G401 (cell line): ENCODE measurements around the gene SLC9A9. TPM values are rescaled to one million over a fixed set of nuclear protein-coding genes. Genes with fewer than 3 reads are reported as not detected.

Experiments
- DNase-seq: peaks from one replicate; pipeline ENCODE4 v3.0.0-alpha.2; 2015; ENCODE audit warnings: low spot score
- in situ Hi-C: cut with HindIII; loops from 2 replicates; pipeline ENCODE4 v1.10.0; 2016; ENCODE audit warnings: low sequenced_read_pairs, mixed read lengths
- total RNA-seq: library from RNA; depleted of rRNA; stranded (reverse); fragments of >200 nt; shearing (Covaris generic); gene quantifications from 2 replicates; pipeline ENCODE4 v1.2.3, GENCODE V29; 2014

Gene SLC9A9
- total RNA-seq, 1 experiment from 2014 or later: not detected

DNA sequence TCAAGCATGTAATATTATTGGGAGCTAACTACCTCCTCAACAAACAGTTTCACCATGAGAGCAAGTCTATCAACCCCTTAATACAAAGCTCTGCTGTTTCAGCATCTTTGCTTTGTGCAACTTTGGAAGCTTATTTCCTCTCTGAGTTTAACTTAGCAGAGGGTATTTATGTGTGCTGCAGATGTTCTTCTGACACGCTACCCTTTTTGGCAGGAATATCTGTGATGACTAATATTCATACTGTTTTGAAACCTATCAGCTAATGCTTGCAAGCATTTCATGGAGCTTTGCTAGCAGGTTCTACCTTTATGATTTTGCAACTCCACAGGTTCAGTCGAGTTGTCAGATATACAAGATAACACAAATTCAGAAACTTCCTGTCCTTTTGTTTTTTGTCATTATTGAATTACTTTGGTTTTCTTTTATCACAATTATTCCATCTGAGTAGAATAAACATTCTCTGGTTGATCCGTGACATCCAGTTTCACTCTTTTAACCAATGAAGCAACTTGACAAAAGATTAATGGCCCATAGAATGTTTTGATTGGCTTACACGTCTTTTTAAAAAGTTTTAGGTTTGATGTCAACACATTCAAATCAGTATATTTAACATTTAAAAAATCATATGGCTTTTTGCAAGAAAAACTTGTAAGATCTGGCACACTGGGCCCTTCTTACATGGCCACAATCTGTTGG, 1.7 kb upstream of the SLC9A9 start:
- no peak for DNase-seq
- in situ Hi-C loops: no loop called here

DNA sequence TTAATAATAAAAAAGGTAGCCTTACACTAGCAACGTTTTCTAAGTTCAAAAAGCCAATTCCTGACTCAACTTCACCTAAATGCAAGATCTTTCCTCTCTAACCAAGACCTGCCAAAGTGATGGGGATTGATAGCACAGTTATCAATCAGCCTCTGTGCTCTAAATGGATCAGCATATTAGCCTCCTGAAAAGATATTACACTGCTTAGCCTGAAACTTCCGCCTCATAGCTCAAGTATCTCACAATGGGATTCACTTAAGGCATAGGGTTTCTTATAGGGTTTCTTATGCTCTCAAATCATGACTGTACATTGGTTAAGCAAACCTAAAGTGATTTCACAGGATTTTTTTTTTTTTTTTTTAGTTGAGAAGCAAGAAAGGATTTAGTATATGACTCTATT, 436 bp upstream of the SLC9A9 start:
- DNase-seq: no peak
- in situ Hi-C loops: no loop called here

DNA sequence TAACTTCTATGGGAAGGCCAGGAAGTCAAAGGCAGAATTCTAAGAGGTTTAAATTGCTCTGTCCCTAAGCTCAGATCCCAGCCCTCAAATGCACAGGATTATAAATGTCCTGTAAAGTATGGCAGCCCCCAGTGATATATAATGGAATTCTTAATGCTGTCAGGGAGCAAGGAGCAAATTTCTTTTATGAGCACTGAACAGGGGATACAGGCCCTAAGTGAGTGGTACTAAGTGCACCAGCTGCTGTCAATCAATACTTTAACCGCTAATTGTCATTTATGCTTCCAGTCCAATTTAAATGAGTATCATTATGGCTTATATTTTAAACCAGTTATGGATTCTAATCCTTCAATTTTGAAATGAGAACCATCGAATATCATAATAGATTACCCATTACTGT, 4.7 kb downstream of the SLC9A9 start:
- no peak for DNase-seq
- in situ Hi-C loops: no loop called here

DNA sequence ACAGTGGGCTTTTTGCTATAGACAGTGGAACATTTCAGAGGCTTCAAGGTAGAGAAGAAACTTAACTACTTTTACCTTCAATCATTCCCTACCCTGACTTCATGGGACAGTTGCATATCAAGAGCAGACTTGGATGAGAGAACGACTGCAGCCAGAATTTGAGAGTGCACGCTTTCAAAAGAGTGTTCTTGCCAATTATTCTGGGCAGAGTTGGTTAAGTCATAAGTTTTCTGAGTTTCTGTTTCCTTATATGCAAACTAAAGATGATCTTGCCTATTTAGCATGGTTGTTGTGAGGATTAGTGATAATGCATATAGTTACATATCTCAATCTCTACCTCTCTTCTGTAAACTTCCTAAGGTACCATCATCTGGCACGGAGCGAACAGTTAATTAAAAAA, 7.6 kb downstream of the SLC9A9 start:
- in situ Hi-C loops: no loop called here
- DNase-seq: no peak

DNA sequence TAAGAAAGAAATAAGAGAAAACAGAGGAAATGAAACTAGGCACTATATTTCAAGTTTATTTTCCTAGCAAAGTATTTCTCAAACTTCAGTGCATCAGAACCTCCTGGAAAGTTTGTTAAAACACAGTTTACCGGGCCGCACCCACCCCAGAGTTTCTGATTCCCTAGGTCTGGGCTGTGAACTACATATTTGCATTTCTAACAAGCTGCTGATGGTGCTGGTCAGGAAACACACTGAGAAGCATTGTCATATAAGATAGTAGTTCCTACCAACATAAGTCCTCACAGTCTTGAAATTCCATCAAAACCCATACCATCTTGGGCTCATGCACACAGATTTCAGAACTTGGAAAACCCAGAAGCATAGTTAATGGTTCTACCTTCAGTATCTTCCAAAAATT, 8.3 kb downstream of the SLC9A9 start:
- no peak for DNase-seq
- in situ Hi-C loops: no loop called here

DNA sequence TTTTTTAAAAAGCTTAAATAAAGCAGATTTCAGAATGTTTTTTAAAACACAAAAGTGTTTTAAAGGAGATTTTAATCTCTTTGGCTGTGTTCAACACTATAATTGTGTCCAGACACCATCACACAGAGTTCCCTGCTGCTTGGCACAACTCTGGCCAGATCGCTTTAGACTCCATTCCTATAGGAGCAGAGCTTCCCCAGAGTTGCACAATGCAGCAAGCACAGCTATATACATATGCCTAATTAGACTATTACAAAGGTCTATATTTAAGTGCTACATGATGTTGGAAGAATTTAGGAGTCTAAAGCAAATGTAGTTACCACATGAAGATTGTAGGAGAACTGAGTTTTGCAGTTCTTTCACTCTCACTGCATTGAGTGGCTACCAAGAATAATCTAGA, 11.2 kb downstream of the SLC9A9 start:
- in situ Hi-C loops: no loop called here
- no peak for DNase-seq

DNA sequence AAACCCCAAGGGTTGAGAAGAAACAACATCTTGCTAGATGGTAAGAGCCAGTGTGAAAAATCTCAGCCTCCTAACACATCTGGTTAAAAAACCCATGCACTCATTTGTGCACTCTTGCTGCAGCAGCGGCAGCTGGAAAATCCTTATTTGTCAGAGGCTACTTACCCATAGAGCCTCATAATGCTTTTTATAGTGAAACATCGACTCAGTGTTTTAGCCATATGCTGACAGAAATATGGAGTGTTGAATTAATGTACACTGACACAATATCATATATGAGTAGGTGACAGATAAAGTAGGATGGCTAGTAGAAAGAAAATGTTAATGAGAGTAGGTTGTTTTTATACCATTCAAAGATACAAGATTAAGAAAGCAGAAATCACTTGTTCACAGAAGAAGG, 13.0 kb downstream of the SLC9A9 start:
- in situ Hi-C loops: no loop called here
- DNase-seq: no peak

DNA sequence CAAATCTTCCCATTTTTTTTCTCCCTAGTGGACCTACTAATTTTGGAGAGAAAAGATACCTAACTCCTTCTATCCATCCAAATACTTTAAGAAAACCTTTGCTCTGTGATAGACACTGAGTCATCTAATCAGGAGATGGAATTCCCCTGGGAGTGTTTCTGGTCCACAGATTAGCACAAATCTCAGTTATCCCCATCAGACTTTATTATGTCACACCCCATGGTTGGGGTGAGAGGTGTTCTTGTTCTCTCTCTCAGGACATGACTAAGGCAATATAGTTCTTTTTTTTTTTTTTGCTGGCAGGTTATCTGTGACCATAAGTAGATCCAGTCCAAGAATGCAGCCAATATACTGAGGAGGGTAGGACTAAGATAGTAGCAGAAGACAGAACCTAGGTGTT, 15.8 kb downstream of the SLC9A9 start:
- DNase-seq: no peak
- in situ Hi-C loops: no loop called here

DNA sequence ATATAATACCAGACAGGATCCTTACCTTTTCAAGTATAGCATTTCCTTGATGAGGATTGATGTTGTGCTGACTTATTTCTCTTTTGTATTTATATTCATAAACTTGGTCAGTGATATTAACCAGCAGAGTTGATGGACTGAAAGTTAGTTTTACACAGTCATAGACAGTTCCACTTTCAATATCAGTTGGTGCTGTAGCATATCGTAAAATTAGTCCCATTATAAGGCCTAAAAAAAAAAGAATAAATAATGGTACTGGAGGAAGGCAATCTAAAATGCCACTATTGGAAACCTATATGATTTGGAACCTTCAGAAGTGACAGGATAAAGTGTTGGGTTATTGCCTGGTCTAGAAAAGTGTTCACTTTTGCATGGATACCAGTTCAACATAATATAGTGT, 16.3 kb downstream of the SLC9A9 start:
- no peak for DNase-seq
- in situ Hi-C loops: no loop called here

DNA sequence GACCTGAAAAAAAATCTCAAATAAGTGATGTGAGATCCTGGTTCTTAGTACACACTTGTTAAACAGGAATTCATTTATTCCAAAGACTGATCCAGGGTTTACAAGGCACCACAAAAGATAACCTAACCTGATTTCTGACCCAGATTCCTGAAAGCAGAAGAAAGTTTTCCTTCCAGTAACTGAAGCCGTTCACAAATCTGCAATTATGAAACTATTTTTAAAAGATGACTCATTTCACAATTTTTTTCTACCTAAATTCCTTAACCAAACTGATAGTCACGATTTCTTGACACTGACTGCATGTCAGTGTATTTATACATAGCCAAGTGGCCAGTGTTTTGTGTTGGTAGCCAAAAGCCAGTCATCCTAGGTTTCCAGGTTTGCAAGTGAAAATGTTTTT, 17.1 kb downstream of the SLC9A9 start:
- DNase-seq: no peak
- in situ Hi-C loops: no loop called here

DNA sequence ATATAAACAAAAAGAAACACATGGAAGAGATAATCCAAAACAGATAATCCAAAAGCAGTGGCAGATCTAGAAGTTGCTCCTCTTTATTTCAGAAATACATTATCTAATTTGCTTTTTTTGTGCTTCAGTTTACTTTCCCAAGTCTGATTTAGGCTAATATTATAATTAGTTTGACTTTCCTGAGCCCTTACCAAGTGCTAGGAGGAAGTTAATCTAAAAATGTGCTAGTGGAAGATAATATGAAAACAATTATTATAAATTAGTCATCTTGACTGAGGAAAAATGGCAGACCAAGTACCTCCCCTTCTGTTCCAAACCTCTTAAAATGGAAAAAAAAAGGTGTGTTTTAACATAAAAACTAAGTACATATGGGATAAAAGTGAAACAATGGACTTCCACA, 17.5 kb downstream of the SLC9A9 start:
- DNase-seq: no peak
- in situ Hi-C loops: no loop called here

DNA sequence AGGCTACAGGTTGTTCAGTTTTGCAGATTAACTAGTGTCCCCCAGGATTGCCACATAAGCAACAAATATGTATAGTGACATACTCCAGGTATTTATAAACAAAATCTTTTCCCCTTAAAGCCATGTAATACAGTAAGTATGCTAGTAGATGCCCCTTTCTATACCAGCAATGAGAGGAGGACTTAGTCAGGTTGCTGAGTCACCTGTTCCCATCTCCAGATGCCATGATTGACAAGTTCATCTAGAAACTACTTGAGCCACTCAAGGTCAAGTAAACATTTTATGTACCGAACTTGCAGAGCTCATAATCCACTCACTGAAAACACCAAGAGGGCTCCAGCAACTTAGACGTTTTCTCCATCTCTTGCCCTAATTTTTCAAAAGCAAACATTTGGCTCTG, 18.2 kb downstream of the SLC9A9 start:
- DNase-seq: no peak
- in situ Hi-C loops: no loop called here

DNA sequence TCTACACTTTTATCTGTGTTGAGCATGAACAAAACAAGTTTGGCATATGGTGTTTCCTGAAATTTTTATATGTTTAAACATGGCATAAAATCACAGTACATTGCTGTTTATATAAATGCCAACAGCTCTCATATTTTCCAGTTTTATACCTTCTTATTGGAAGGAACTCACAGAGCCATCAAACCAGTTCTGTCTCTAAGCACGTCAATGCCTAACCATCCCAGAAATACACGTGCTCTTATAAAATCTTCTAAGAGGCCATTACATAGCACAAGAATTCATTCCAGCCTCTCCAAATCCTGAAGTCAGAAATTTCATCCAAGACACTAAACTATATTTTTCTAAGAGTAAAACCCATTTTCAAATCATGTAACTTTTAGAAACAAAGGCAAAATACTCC, 20.8 kb downstream of the SLC9A9 start:
- in situ Hi-C loops: no loop called here
- no peak for DNase-seq

DNA sequence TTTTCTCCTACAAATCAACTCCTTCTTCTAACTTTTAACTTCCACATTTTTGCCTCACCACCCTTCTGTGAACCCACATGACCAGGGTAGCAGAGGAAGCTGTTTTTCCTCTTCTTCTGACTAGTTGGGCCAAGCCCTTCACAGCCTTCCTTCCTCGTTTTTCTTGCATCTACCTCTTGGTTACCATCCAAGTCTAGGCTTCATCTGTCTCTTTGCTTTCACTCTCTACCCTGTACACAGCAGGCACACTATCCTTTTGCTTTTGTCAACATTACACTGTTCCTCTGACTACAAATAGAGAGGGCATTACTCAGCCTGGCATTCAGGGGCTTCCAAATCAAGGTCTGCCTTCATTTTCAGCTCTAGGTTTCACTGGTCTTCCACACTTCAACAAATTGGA, 22.0 kb downstream of the SLC9A9 start:
- no peak for DNase-seq
- in situ Hi-C loops: no loop called here

DNA sequence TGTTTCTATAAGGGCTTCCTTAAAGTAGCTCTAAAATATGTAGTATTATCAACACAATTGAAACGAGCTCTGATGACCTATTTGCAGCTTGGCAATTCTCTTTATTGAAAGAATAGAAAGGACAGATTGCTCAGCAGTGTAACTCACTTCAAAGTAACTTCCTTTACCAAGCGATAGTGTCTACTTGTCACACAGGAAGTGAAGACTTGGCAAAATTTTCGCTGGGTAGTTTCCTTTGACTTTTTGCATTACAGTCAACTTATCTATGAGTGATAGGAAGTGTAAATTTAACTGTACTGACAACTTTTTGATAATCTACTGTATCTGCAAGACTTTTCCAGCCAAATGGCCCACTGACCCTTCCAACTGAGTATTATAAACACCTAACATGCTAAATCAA, 22.8 kb downstream of the SLC9A9 start:
- no peak for DNase-seq
- in situ Hi-C loops: no loop called here

DNA sequence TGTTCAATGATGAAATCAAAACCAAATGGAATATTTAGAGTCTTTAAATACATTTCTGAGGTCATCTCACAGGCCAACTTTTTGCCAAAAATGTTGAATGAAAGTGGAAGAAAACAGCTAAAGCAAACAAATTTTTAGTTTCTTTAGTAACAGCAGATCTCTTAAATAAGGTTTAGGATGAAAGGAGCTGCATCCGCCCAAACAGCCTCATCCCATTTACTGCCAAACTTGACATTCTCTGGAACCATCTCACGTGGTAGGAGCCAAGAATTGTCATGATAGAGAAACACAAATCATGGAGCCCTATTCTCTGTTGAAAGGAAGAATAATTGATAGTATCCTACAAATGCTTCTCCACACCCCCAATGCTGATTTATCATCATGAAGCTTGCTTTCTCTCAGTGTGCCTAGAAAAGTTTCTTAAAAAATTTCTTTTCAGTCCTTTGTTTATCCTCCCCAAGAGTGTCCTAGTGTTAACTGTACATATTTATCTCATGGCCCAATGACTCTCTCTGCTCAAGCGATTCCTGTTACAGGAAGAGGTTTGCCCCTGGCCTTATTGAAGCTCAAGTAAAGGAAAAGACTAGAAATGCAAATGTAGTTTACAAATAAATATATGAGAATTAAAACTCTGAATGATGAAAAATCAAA, 23.4 kb downstream of the SLC9A9 start:
- in situ Hi-C loops: no loop called here
- DNase-seq: no peak

DNA sequence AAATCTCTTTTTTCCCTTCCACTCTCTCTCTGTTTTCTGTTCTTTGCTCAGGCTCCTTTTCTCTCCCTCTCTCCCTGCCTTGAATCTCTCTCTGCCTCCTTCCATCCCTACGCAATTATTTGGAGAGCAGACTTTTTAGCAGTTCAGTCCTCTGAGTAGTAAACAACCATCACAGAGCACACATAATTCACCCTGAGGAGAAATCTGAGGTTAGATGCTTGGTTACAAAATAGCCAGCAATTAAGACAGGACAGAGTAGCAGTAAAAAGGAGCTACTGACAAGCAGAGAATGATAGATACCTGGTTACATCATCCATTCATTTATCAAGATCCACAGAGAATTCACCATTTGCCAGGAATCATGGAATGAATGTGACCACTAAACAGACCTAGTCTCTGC, 25.5 kb downstream of the SLC9A9 start:
- in situ Hi-C loops: no loop called here
- DNase-seq: no peak

DNA sequence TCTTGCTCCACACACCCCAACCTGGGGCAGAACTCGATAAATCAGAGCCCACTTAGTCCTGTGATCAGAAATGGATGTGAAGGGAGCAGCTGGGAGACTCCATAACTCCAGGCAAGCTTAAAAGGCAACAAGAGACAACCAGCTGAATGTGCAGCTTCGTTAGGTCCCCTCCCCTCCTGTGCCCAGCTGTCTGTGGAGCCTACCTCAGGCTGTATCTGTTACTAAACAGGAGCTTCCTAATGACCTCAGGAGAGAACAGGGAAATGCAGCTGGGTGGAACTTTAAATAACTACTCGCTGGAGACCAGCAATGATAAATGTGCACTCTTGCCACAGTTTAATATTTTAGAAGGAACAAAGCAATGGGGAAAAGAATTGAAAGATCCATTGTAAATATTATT, 25.9 kb downstream of the SLC9A9 start:
- in situ Hi-C loops: no loop called here
- DNase-seq: no peak

DNA sequence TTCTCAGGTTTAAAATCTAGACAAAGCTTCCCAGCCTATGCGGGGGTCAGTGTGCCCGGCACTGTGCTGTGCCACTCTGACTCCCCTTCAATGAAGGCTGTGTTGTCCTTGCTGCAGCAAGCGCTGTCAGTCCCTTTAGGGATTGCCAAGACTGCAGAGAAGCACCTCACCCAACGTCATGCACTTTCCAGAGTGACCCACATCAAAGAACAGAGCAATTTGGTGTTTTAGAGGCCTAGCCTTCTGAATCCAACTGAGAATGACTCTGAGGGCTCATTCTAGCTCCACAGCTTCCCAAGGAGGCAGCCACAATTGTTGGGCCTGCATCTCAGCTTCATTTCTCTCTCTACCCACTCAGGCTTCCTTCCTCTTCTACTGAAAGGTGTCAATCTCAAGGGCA, 26.4 kb downstream of the SLC9A9 start:
- in situ Hi-C loops: no loop called here
- DNase-seq: no peak

DNA sequence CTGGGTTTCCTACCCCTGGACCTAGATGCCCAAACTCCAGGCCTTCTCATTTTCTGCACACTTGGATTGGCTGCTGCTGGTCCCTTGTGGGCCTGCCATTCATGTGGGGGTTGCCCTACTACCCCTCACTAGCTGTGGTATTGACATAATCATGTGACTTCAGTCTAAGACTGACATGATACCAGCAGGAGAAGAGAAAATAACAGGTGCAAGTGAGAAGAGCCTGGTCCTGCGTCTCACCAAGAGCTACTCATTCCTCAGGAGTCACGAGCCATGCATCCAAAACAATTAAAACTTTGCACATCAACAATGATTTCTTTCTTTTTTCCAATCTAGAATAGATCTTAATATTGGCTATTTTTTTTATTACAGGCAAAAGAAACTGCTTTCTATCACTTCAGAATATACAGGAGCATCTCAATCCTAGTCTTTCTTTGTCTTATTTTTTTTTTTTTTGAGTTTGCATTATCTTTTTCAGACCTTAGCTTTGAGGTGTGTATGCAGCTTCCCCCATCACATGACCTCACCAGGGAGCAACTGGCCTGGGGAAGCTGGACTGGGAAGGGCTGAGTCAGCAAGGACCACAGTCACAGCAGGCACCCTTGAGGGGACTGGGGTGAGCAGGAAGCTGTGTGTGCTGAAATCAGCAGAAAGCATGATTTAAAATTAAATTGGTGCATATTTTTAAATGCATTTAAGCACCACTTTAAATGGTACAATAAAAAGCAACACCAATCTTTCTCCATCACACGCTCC, 27.6 kb downstream of the SLC9A9 start:
- in situ Hi-C loops: no loop called here

DNA sequence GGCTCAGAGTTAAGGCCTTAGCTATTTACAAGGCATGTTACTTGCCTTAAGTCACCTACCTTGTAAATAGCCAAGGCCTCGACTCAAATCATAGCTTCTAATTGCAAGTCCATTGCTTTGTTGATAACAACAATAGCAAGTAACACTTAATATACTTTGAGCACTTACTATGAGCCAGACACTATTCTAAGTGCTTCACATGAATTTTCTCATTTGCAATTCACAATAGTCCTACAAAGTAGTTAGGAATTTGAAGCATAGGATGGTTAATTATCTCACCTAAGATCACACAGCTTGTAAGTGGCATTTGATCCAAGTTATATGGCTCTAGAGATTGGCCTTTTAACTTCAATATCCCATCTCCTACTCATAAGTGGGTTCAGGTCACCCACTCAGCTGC, 28.4 kb downstream of the SLC9A9 start:
- in situ Hi-C loops: no loop called here
- DNase-seq: no peak

More for the DNA sequence above, 27.6 kb downstream of the SLC9A9 start:
- DNase-seq: no peak
